ENCODE results near the gene AGPAT1. TPM values are rescaled to one million over a fixed set of nuclear protein-coding genes. Genes with fewer than 3 reads are reported as not detected.

Gene AGPAT1
- total RNA-seq, result 17.4 and 19.2 TPM in 2 replicates

GRCh38 chr6:32175711-32176475 lies at the start of gene AGPAT1:
AGPAT1 (minus strand) TSS chr6:32176084; CDS start chr6:32171496, 4,588 bp downstream.
- Histone ChIP-seq H3K4me3 (ENCODE audit: insufficient read depth, low read length) (peak within 1 kb of the TSS; percentile 86), H3K27me3 (ENCODE audit: insufficient read depth, low read length) (no peaks in the 10 kb centered on the region), H3K4me1 (ENCODE audit: insufficient read depth, low read length) (peaks cover 35% of the 10 kb centered on the region), H3K4me2 (ENCODE audit: insufficient read depth, low read length) (peak within 1 kb of the TSS; percentile 99), H3K36me3 (ENCODE audit: insufficient read depth, low read length) (peaks cover 13% of the 10 kb centered on the region), H3K9me3 (ENCODE audit: low read depth, low read length) (no peaks in the 10 kb centered on the region), H2AFZ (ENCODE audit: low read length) (peak within 1 kb of the TSS; percentile 93), H3K27ac (ENCODE audit: low read depth, low read length) (peak within 1 kb of the TSS; percentile 93), H4K20me1 (ENCODE audit: insufficient read depth, low read length) (peaks cover 2% of the 10 kb centered on the region), H3K79me2 (ENCODE audit: insufficient read depth, low read length) (peaks cover 50% of the 10 kb centered on the region)
- TF ChIP-seq CTCF (IDR thresholded peaks at IDR 0.05; ENCODE audit: extremely low read depth, low read depth, low read length), result no peak
- peak; percentile 99 for DNase-seq (ENCODE audit: insufficient read length, low spot score, missing footprints)

DNA sequence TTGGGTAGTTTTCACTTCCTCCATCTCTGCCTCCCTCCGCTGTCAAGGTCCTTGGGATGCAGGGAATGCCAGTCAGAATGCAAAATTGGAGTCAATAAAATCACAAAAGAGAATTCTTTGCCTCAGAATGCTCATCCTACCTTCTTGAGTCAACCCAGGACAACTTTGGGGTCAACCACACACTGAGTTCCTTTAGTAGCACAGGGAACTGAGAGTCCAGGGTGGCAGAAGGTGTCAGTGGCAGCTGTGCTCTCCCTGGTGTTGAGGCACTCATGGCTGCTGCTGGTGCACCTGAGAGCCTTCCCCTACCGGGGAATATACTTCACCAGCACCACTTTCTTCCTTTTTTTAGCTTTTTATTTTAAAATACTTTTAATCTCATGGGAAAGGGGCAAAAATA lies 48.8 kb upstream of the AGPAT1 start:
- H3K4me2 ChIP-seq (ENCODE audit: insufficient read depth, low read length), result no peak overlapping the region
- TF ChIP-seq CTCF (IDR thresholded peaks at IDR 0.05; ENCODE audit: extremely low read depth, low read depth, low read length), result no peak
- no peak overlapping the region for H3K27ac ChIP-seq (ENCODE audit: low read depth, low read length)
- H3K4me3 ChIP-seq (ENCODE audit: insufficient read depth, low read length), result no peak overlapping the region
- H3K9me3 ChIP-seq (ENCODE audit: low read depth, low read length), result no peaks in the 10 kb centered on the region
- no peaks in the 10 kb centered on the region for H3K79me2 ChIP-seq (ENCODE audit: insufficient read depth, low read length)
- no peaks in the 10 kb centered on the region for H4K20me1 ChIP-seq (ENCODE audit: insufficient read depth, low read length)
- no peaks in the 10 kb centered on the region for H3K27me3 ChIP-seq (ENCODE audit: insufficient read depth, low read length)
- no peak for DNase-seq (ENCODE audit: insufficient read length, low spot score, missing footprints)
- no peaks in the 10 kb centered on the region for H3K36me3 ChIP-seq (ENCODE audit: insufficient read depth, low read length)
- H3K4me1 ChIP-seq (ENCODE audit: insufficient read depth, low read length), result no peaks in the 10 kb centered on the region
- no peak overlapping the region for H2AFZ ChIP-seq (ENCODE audit: low read length)

DNA sequence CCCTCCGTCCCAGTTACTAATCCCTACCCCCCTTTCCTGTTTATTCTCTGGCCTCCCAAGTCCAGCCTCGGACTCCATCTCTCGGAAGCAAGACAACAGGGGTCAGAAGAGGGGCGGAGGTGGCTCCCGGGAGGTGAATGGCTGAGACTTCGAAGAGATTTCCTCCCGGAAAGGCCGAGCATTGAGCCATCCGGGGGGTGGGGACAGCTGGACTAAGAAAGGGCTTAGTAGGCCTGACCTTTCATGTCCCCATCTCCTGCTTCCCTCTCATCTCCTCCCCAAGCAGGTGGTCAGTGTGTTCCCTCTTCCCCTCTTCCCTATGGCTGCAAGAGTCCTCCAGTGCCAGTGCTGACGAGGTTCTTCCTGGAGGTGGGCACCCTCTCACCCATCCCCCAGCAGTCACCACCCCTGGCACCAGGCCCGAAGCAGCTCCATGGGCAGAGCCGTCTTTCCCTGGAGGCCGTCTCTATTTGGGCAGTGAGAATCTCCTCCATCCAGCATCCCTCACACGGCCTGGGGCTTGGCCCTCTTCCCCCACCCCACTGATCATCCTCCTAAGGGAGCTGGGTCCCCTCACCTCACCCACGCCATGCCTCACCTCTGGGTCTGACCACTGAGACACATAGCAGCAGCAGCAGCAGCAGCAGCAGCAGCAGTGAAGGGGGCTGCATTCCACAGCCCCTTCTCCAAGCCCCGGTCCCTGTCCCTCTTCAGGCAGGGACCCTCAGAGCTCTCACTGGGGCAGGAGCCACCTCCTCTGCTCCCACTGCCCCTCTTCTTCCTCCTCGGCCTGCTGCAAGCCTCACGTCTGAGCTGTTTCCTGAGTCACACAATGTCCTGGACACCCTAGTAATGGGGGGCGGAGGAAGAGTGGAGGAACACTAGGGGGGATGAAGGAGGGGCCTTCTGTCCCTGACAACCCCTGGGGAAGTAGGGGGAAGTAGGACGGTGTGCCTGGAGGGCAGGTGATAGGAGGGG lies 47.7 kb upstream of the AGPAT1 start, which contains the start of gene NOTCH4:
NOTCH4 (minus strand) TSS at position 810 of the 978 bp plus-strand sequence; CDS start at position 671, 139 bp downstream.
- DNase-seq (ENCODE audit: insufficient read length, low spot score, missing footprints), result no peak
- Histone ChIP-seq H3K27ac (ENCODE audit: low read depth, low read length) (no peak within 1 kb of the TSS), H3K9me3 (ENCODE audit: low read depth, low read length) (no peaks in the 10 kb centered on the region), H4K20me1 (ENCODE audit: insufficient read depth, low read length) (no peaks in the 10 kb centered on the region), H3K4me3 (ENCODE audit: insufficient read depth, low read length) (no peak within 1 kb of the TSS), H3K27me3 (ENCODE audit: insufficient read depth, low read length) (peaks cover 3% of the 10 kb centered on the region), H3K4me2 (ENCODE audit: insufficient read depth, low read length) (no peak within 1 kb of the TSS), H3K79me2 (ENCODE audit: insufficient read depth, low read length) (no peaks in the 10 kb centered on the region), H3K4me1 (ENCODE audit: insufficient read depth, low read length) (no peaks in the 10 kb centered on the region), H2AFZ (ENCODE audit: low read length) (no peak within 1 kb of the TSS), H3K36me3 (ENCODE audit: insufficient read depth, low read length) (no peaks in the 10 kb centered on the region)
- TF ChIP-seq CTCF (IDR thresholded peaks at IDR 0.05; ENCODE audit: extremely low read depth, low read depth, low read length), result no peak

Data from osteoblast (primary cell).